NT2/D1 (cell line): Measurements from ENCODE around the gene OR51B4.

Source experiments
- DNase-seq: peaks from one replicate; pipeline ENCODE4 v3.0.0-alpha.2; 2011; ENCODE audit warnings: low read depth, low spot score
- H3K27me3 ChIP-seq: 2 replicates; pipeline ENCODE4 v1.6.0; 2011; ENCODE audit warnings: mild to moderate bottlenecking; ENCODE audit not compliant: insufficient read length, insufficient read depth
- H3K36me3 ChIP-seq: 2 replicates; pipeline ENCODE4 v1.6.1; 2011; ENCODE audit warnings: mild to moderate bottlenecking, low read length, mixed read lengths; ENCODE audit not compliant: insufficient read depth, insufficient read length
- H3K4me1 ChIP-seq: 2 replicates; pipeline ENCODE4 v1.5.1; 2011; ENCODE audit not compliant: insufficient read depth, insufficient read length
- H3K4me3 ChIP-seq: 2 replicates; pipeline ENCODE4 v1.5.1; 2011; ENCODE audit warnings: low read depth; ENCODE audit not compliant: insufficient read length
- H3K9ac ChIP-seq: 2 replicates; pipeline ENCODE4 v1.6.0; 2011; ENCODE audit warnings: low read depth; ENCODE audit not compliant: insufficient read length
- H3K9me3 ChIP-seq: 2 replicates; pipeline ENCODE4 v1.5.1; 2011; ENCODE audit warnings: mild to moderate bottlenecking, low read length; ENCODE audit not compliant: insufficient read depth
- SUZ12 ChIP-seq: IDR thresholded peaks from 2 replicates; pipeline ENCODE4 v1.6.1; 2011; ENCODE audit not compliant: insufficient read length, insufficient read depth; ENCODE audit errors: extremely low read depth
- YY1 ChIP-seq: IDR thresholded peaks from 2 replicates; pipeline ENCODE4 v1.6.1; 2011; ENCODE audit not compliant: insufficient read length, insufficient read depth
- ZNF274 ChIP-seq: IDR thresholded peaks from 2 replicates; pipeline ENCODE4 v1.6.1; 2011; ENCODE audit warnings: mild to moderate bottlenecking, low read depth, low read length

The OR51B4 gene, protein sequence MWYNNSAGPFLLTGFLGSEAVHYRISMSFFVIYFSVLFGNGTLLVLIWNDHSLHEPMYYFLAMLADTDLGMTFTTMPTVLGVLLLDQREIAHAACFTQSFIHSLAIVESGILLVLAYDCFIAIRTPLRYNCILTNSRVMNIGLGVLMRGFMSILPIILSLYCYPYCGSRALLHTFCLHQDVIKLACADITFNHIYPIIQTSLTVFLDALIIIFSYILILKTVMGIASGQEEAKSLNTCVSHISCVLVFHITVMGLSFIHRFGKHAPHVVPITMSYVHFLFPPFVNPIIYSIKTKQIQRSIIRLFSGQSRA

DNA sequence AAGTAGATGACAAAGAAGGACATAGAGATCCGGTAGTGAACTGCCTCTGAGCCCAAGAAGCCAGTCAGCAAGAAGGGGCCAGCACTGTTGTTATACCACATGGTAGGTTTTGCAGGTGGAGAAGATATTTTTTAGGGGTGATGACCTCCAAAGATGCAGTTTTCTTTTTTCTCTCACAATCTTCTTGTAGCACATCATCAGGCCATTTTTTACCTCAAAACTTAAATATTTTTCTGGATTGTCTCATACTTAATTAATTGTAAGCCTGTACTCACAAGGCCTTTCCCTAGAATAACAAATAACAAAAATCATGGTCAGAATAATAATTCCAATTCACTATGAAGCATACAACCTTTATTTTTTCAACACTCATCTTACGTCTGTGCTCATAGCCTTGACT, at the start of gene OR51B4:
Gene OR51B4, minus strand, starts transcription at position 101 of the 400 bp plus-strand sequence. Its CDS starts 0 bp downstream, at position 101.
- H3K27me3 ChIP-seq, result no peaks in the 10 kb centered on the region
- TF ChIP-seq ZNF274 (no peak), YY1 (no peak), SUZ12 (no peak)
- no peaks in the 10 kb centered on the region for H3K9me3 ChIP-seq
- no peaks in the 10 kb centered on the region for H3K36me3 ChIP-seq
- H3K4me3 ChIP-seq, result no peak within 1 kb of the TSS
- no peaks in the 10 kb centered on the region for H3K4me1 ChIP-seq
- H3K9ac ChIP-seq, result no peak within 1 kb of the TSS
- no peak for DNase-seq

DNA sequence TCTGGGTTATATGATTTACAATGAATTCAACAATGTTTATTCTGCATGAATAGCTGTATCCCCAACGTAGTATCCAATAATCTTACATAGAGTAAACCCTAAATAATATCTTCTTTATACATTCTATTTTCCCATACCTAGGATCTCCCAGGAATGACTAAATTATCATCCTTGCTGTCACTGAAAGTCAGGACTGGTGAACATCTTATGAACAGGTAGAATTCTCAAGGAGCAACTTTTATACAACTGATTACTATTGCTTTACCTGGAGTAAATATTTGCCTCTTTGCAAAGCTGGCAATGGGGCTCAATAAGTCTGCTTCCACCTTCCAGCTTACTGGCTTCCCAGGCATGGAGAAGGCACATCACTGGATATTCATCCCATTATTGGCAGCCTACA, 49.5 kb upstream of the OR51B4 start, which contains the start of gene OR51B6:
Gene OR51B6, plus strand, starts transcription at position 301 of the 400 bp plus-strand sequence. Its CDS starts 0 bp downstream, at position 301.
- Histone ChIP-seq H3K36me3 (no peaks in the 10 kb centered on the region), H3K9me3 (no peaks in the 10 kb centered on the region), H3K27me3 (no peaks in the 10 kb centered on the region), H3K4me1 (no peaks in the 10 kb centered on the region), H3K9ac (no peak within 1 kb of the TSS), H3K4me3 (no peak within 1 kb of the TSS)
- no peak for DNase-seq
- TF ChIP-seq YY1 (no peak), SUZ12 (no peak), ZNF274 (no peak)

DNA sequence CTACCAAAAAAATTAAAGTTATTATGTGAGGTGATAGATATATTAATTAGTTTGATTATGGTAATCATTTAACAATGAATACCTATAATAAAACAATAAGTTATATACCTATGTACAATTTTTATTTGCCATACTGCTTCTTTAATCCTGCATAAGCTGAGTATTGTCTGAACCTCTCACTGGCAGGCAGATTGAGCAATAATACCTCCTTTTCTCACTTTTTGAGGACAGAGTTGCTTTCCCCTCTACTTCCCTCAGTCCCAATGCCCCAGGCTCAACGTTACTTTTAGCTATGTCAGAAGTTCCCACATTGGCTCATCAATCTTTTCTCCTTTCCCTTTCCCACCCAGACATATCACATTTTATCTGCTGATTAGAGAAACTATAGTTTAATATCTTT, 47.8 kb upstream of the OR51B4 start:
- Histone ChIP-seq H3K36me3 (no peaks in the 10 kb centered on the region), H3K4me3 (no peak overlapping the region), H3K9ac (no peak overlapping the region)

DNA sequence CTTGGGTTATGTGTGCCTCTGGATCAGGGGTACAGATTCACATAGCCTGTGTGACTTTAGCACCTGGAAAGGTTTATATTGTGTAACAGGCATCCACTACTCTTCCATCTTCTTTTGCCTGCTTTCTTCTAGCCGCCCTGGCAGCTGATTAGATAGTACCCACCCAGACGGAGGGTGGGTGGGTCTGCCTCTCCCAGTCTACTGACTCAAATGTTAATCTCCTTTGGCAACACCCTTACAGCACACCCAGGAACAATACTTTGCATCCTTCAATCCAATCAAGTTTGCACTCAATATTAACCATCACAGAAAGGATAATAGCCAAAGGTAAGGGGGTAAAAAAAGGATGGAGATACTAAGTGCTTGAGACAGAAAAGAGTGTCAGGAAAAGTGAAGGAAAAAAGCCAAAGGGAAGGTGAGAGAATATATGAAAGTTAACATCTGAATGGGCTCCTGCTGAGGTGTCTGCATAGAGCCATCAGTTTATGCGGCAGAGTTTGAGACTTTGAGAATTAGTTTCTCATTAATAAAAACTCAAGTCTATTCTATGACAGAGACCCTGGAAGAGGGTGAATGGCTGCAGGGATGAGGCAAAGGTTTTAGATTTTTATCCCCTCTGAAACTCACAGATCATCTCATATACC, 46.9 kb upstream of the OR51B4 start:
- Histone ChIP-seq H3K9me3 (no peaks in the 10 kb centered on the region), H3K4me1 (no peaks in the 10 kb centered on the region), H3K27me3 (no peaks in the 10 kb centered on the region), H3K36me3 (no peaks in the 10 kb centered on the region), H3K4me3 (no peak overlapping the region), H3K9ac (no peak overlapping the region)
- no peak for DNase-seq
- TF ChIP-seq YY1 (no peak), ZNF274 (no peak), SUZ12 (no peak)

More for the DNA sequence above, 47.8 kb upstream of the OR51B4 start:
- Histone ChIP-seq H3K9me3 (no peaks in the 10 kb centered on the region), H3K27me3 (no peaks in the 10 kb centered on the region), H3K4me1 (no peaks in the 10 kb centered on the region)
- DNase-seq, result no peak
- TF ChIP-seq YY1 (no peak), SUZ12 (no peak), ZNF274 (no peak)

DNA sequence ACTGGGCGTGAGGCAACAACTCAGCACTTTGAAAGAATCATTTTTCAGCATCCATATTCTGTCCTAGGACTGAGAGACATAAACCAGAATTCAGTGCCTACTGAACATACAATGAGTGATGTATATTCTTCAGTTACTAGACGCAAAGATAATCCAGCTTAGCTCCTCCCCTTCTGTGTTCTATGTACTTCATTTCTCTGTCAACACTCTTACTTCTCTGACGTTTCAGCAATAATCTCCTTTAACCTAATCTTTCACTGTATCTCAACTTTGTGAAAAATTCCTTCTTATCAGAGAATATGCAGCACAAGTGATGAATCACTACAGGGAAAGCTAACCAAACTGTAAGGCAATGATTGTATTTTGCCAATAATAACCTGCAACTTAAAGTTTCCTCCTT, 44.1 kb upstream of the OR51B4 start:
- DNase-seq, result no peak
- TF ChIP-seq YY1 (no peak), SUZ12 (no peak), ZNF274 (no peak)
- no peaks in the 10 kb centered on the region for H3K9me3 ChIP-seq
- no peaks in the 10 kb centered on the region for H3K27me3 ChIP-seq
- H3K36me3 ChIP-seq, result no peaks in the 10 kb centered on the region
- H3K9ac ChIP-seq, result no peak overlapping the region
- H3K4me1 ChIP-seq, result no peaks in the 10 kb centered on the region
- H3K4me3 ChIP-seq, result no peak overlapping the region

DNA sequence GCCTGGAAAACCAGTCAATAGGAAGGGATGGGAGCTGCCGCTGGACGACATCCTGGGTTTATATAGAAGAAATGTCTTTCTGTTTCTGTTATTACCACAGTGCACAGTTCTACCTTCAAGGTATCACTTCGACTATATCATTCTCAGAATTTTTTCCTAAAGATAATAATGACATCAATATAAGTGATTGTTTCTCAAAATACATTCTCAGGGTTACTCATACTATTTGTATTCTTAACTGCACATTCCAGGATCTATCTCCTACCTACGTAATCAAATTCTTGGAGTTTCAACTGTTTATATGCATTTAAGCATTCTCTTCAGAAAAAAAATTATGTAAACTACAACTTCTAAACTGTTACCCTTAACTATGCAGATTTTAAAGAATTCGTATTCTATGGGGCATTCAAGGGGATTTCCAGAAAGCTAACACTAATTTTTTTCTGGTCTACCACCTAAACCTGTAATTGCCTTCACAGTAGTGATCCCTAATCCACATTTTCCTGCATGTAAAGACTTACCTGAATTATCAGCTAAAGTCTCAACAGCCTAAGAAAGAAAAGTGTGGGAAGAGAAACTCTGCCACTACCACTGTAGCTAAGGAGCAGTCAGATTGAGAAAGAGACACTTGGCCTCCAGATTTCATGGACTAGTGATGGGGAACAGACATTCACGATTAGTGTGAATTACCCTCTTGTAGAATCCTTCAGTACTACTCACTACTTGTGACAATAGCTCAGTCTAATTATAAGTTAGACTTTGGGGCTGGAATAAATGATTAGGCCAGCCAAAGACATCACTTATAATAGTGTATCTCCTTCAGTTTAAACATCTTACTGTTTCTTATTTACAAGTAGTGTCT, 42.0 kb upstream of the OR51B4 start, which contains the start of gene OR51B5:
Gene OR51B5, minus strand, starts transcription at position 51 of the 862 bp plus-strand sequence. Its CDS starts 0 bp downstream, at position 51.
- Histone ChIP-seq H3K4me1 (no peaks in the 10 kb centered on the region), H3K9me3 (no peaks in the 10 kb centered on the region), H3K36me3 (no peaks in the 10 kb centered on the region), H3K4me3 (no peak within 1 kb of the TSS), H3K9ac (no peak within 1 kb of the TSS), H3K27me3 (no peaks in the 10 kb centered on the region)
- no peak for DNase-seq
- TF ChIP-seq YY1 (no peak), ZNF274 (no peak), SUZ12 (no peak)
